HG03097 (cell line): ENCODE measurements around the gene OPCML.

Experiments
- ATAC-seq: cut with Tn5 transposase; IDR thresholded peaks from one replicate; pipeline ENCODE4 v1.9.1; 2021; ENCODE audit not compliant: unreplicated experiment, low FRiP score

The OPCML gene

GRCh38 chr11:132610216-132610615 is 922.1 kb downstream of the OPCML start:
- ATAC-seq: no peak

GRCh38 chr11:132607575-132607974 is 924.7 kb downstream of the OPCML start:
- no peak for ATAC-seq

GRCh38 chr11:132605825-132606570 is 926.3 kb downstream of the OPCML start:
- ATAC-seq: no peak

GRCh38 chr11:132604431-132604830 is 927.9 kb downstream of the OPCML start:
- no peak for ATAC-seq

- ATAC-seq: no peak
Observed at GRCh38 chr11:132601875-132602274, 930.4 kb downstream of the OPCML start.

- ATAC-seq: no peak
Observed at GRCh38 chr11:132595711-132596134, 936.6 kb downstream of the OPCML start.

GRCh38 chr11:132595246-132595645 is 937.1 kb downstream of the OPCML start:
- ATAC-seq: no peak

- ATAC-seq: no peak
Observed at GRCh38 chr11:132590986-132591385, 941.3 kb downstream of the OPCML start.

GRCh38 chr11:132590554-132590953 is 941.7 kb downstream of the OPCML start:
- ATAC-seq: no peak

- ATAC-seq: no peak
Observed at GRCh38 chr11:132589791-132590190, 942.5 kb downstream of the OPCML start.

GRCh38 chr11:132588366-132588765 is 943.9 kb downstream of the OPCML start:
- ATAC-seq: no peak

GRCh38 chr11:132587716-132588115 is 944.6 kb downstream of the OPCML start:
- ATAC-seq: no peak

- no peak for ATAC-seq
Observed at GRCh38 chr11:132586801-132587200, 945.5 kb downstream of the OPCML start.

- no peak for ATAC-seq
Observed at GRCh38 chr11:132579634-132580327, 952.5 kb downstream of the OPCML start.

- no peak for ATAC-seq
Observed at GRCh38 chr11:132579136-132579535, 953.2 kb downstream of the OPCML start.

GRCh38 chr11:132578580-132578979 is 953.7 kb downstream of the OPCML start:
- ATAC-seq: no peak

- ATAC-seq: no peak
Observed at GRCh38 chr11:132576706-132577105, 955.6 kb downstream of the OPCML start.

- ATAC-seq: no peak
Observed at GRCh38 chr11:132564091-132564885, 968.0 kb downstream of the OPCML start.

GRCh38 chr11:132563050-132563449 is 969.3 kb downstream of the OPCML start:
- ATAC-seq: no peak

- ATAC-seq: no peak
Observed at GRCh38 chr11:132561937-132562336, 970.4 kb downstream of the OPCML start.

GRCh38 chr11:132559331-132560036 is 972.8 kb downstream of the OPCML start:
- no peak for ATAC-seq
